H9 (cell line): ENCODE data around the gene CEBPE. TPM values are rescaled to one million over a fixed set of nuclear protein-coding genes. Genes with fewer than 3 reads are reported as not detected.

ENCODE experiments used
- DNase-seq: peaks from one replicate; pipeline ENCODE4 v3.0.0-alpha.2; 2017
- H2AFZ ChIP-seq: one replicate; pipeline ENCODE4 v1.6.1; 2013; ENCODE audit warnings: mild to moderate bottlenecking, low read length, control low read depth, moderate library complexity
- H2AK5ac ChIP-seq: 2 replicates; pipeline ENCODE4 v1.6.1; 2013; ENCODE audit warnings: low read length, control low read depth, mixed read lengths; ENCODE audit not compliant: insufficient read length
- H2BK120ac ChIP-seq: one replicate; pipeline ENCODE4 v1.6.1; 2013; ENCODE audit warnings: low read depth, mild to moderate bottlenecking, low read length, control low read depth, inconsistent platforms; ENCODE audit not compliant: poor library complexity, severe bottlenecking
- H2BK12ac ChIP-seq: 2 replicates; pipeline ENCODE4 v1.6.1; 2013; ENCODE audit warnings: low read length, control low read depth, mixed read lengths, low read depth; ENCODE audit not compliant: insufficient read length
- H2BK15ac ChIP-seq: 2 replicates; pipeline ENCODE4 v1.6.1; 2013; ENCODE audit warnings: low read depth, low read length, control low read depth
- H2BK20ac ChIP-seq: one replicate; pipeline ENCODE4 v1.6.1; 2013; ENCODE audit warnings: low read depth, mild to moderate bottlenecking, low read length, control low read depth, inconsistent platforms; ENCODE audit not compliant: poor library complexity, severe bottlenecking
- H2BK5ac ChIP-seq: 2 replicates; pipeline ENCODE4 v1.6.1; 2013; ENCODE audit warnings: low read length, control low read depth, mixed read lengths; ENCODE audit not compliant: insufficient read length
- H3K14ac ChIP-seq: 2 replicates; pipeline ENCODE4 v1.6.1; 2013; ENCODE audit warnings: low read length, control low read depth; ENCODE audit not compliant: insufficient read depth
- H3K18ac ChIP-seq: 2 replicates; pipeline ENCODE4 v1.6.1; 2013; ENCODE audit warnings: low read depth, mild to moderate bottlenecking, mixed read lengths, low read length, control low read depth; ENCODE audit not compliant: insufficient read length
- H3K23ac ChIP-seq: 2 replicates; pipeline ENCODE4 v1.6.1; 2013; ENCODE audit warnings: low read length, control low read depth, mixed read lengths, low read depth; ENCODE audit not compliant: insufficient read length
- H3K23me2 ChIP-seq: 2 replicates; pipeline ENCODE4 v1.6.1; 2013; ENCODE audit warnings: low read depth, mild to moderate bottlenecking, mixed read lengths, low read length, control low read depth; ENCODE audit not compliant: insufficient read length, poor library complexity, severe bottlenecking
- H3K27ac ChIP-seq: 2 replicates; pipeline ENCODE4 v1.5.1; 2013; ENCODE audit warnings: low read length, control low read depth, mixed read lengths, low read depth; ENCODE audit not compliant: insufficient read length
- H3K27me3 ChIP-seq: 2 replicates; pipeline ENCODE4 v1.6.1; 2013; ENCODE audit warnings: low read length, control low read depth, inconsistent platforms; ENCODE audit not compliant: insufficient read depth
- H3K4ac ChIP-seq: 2 replicates; pipeline ENCODE4 v1.6.1; 2013; ENCODE audit warnings: low read depth, mild to moderate bottlenecking, control low read depth, inconsistent platforms, low read length, moderate library complexity
- H3K4me1 ChIP-seq: 2 replicates; pipeline ENCODE4 v1.6.1; 2013; ENCODE audit warnings: low read length, control low read depth, inconsistent platforms; ENCODE audit not compliant: insufficient read depth
- H3K4me2 ChIP-seq: 2 replicates; pipeline ENCODE4 v1.6.1; 2013; ENCODE audit warnings: low read length, control low read depth, mixed read lengths; ENCODE audit not compliant: insufficient read length, insufficient read depth
- H3K56ac ChIP-seq: 2 replicates; pipeline ENCODE4 v1.6.1; 2013; ENCODE audit warnings: low read depth, mild to moderate bottlenecking, mixed read lengths, low read length, control low read depth; ENCODE audit not compliant: insufficient read length
- H3K79me1 ChIP-seq: 2 replicates; pipeline ENCODE4 v1.6.1; 2013; ENCODE audit warnings: low read depth, mild to moderate bottlenecking, moderate library complexity, low read length, control low read depth, inconsistent platforms; ENCODE audit not compliant: insufficient read depth, poor library complexity, severe bottlenecking
- H3K79me2 ChIP-seq: 2 replicates; pipeline ENCODE4 v1.6.1; 2013; ENCODE audit warnings: low read length, control low read depth, inconsistent platforms; ENCODE audit not compliant: insufficient read depth
- H3K9ac ChIP-seq: 2 replicates; pipeline ENCODE4 v1.6.1; 2013; ENCODE audit warnings: low read length, control low read depth, mixed read lengths; ENCODE audit not compliant: insufficient read length; ENCODE audit errors: extremely low read depth
- H3K9me3 ChIP-seq: one replicate; pipeline ENCODE4 v1.6.1; 2013; ENCODE audit warnings: low read depth, low read length, inconsistent platforms; ENCODE audit not compliant: control insufficient read depth
- H3T11ph ChIP-seq: one replicate; pipeline ENCODE4 v1.6.1; 2013; ENCODE audit warnings: mild to moderate bottlenecking, low read length, control low read depth, inconsistent platforms
- H4K20me1 ChIP-seq: one replicate; pipeline ENCODE4 v1.6.1; 2013; ENCODE audit not compliant: control insufficient read depth, insufficient read length, insufficient read depth
- H4K5ac ChIP-seq: 2 replicates; pipeline ENCODE4 v1.6.1; 2013; ENCODE audit warnings: low read depth, mild to moderate bottlenecking, mixed read lengths, low read length, control low read depth; ENCODE audit not compliant: insufficient read length
- H4K8ac ChIP-seq: replicated peaks from 2 replicates; pipeline ENCODE4 v1.6.1; 2013; ENCODE audit warnings: low read length, control low read depth, mixed read lengths, low read depth; ENCODE audit not compliant: insufficient read length
- H4K91ac ChIP-seq: 2 replicates; pipeline ENCODE4 v1.6.1; 2013; ENCODE audit warnings: low read depth, mild to moderate bottlenecking, moderate library complexity, mixed read lengths, low read length, control low read depth; ENCODE audit not compliant: insufficient read length
- H3K27ac Mint-ChIP-seq, 3 experiments: 2 replicates in 2 of 3; 3 replicates in 1 of 3; pipeline ENCODE4 v1.8.0; 2020 to 2021; ENCODE audit warnings: mixed read lengths in 3 of 3, mild to moderate bottlenecking in 1 of 3, moderate library complexity in 1 of 3
- H3K27me3 Mint-ChIP-seq: 2 replicates; pipeline ENCODE4 v1.8.0; 2021; ENCODE audit warnings: low read depth, mild to moderate bottlenecking, moderate library complexity, mixed read lengths
- H3K36me3 Mint-ChIP-seq, 3 experiments: 2 replicates in 2 of 3; 3 replicates in 1 of 3; pipeline ENCODE4 v1.8.0; 2020 to 2021; ENCODE audit warnings: low read depth in 3 of 3, mixed read lengths in 3 of 3; ENCODE audit not compliant: insufficient read depth in 1 of 3
- H3K4me1 Mint-ChIP-seq, 2 experiments: 2 replicates each; pipeline ENCODE4 v1.8.0; 2020; ENCODE audit warnings: mixed read lengths in 2 of 2
- H3K4me3 Mint-ChIP-seq, 2 experiments: 2 replicates in 1 of 2; 3 replicates in 1 of 2; pipeline ENCODE4 v1.8.0; 2020 to 2021; ENCODE audit warnings: mild to moderate bottlenecking in 2 of 2, mixed read lengths in 2 of 2, moderate library complexity in 1 of 2
- H3K9me3 Mint-ChIP-seq, 2 experiments: 2 replicates in 1 of 2; 3 replicates in 1 of 2; pipeline ENCODE4 v1.8.0; 2020; ENCODE audit warnings: mild to moderate bottlenecking in 2 of 2, mixed read lengths in 2 of 2, moderate library complexity in 1 of 2
- CTCF ChIP-seq: fragments of 200-600 bp; sonication (generic); conservative IDR thresholded peaks from 3 replicates; pipeline ENCODE4 v1.8.0; 2021; ENCODE audit warnings: antibody characterized with exemption, mild to moderate bottlenecking
- WGBS: extraction: QIAGEN DNeasy Blood & Tissue Kit; methylation state at CpG from one replicate; pipeline ENCODE4 v1.1.7; 2013; ENCODE audit warnings: missing lambda C conversion rate, low lambda C conversion rate, mixed read lengths; ENCODE audit not compliant: insufficient read length; ENCODE audit errors: extremely low coverage; 5-methylcytosine and 5-hydroxymethylcytosine counted together
- total RNA-seq: library from RNA; stranded (reverse); gene quantifications from 2 replicates; pipeline ENCODE4 v1.2.1, GENCODE V29; 2021

Gene CEBPE
- total RNA-seq, 1 experiment from 2014 or later, result not detected

- H3K18ac ChIP-seq, result no peak overlapping the region
- no peak overlapping the region for H3K14ac ChIP-seq
- Mint-ChIP-seq H3K36me3 (peaks cover 36 to 55% (median 50%) of the 10 kb centered on the region in 3 experiments; a peak in 6 of 7 replicates), H3K4me3 (no peak overlapping the region), H3K27me3 (no peaks in the 10 kb centered on the region), H3K4me1 (no peaks in the 10 kb centered on the region), H3K9me3 (no peaks in the 10 kb centered on the region), H3K27ac (peak overlapping the region in 1 of 3 experiments; percentile 57; a peak in 2 of 7 replicates)
- H3K23ac ChIP-seq, result no peak overlapping the region
- no peak overlapping the region for H4K8ac ChIP-seq
- H3K27ac ChIP-seq, result no peak overlapping the region
- H3K27me3 ChIP-seq, result no peaks in the 10 kb centered on the region
- no peak overlapping the region for H3K56ac ChIP-seq
- no peaks in the 10 kb centered on the region for H3K23me2 ChIP-seq
- no peak overlapping the region for H2BK15ac ChIP-seq
- no peaks in the 10 kb centered on the region for H3K79me1 ChIP-seq
- no peak overlapping the region for H3K4ac ChIP-seq
- H3K4me2 ChIP-seq, result no peak overlapping the region
- H2BK5ac ChIP-seq, result no peak overlapping the region
- H2BK20ac ChIP-seq, result no peak overlapping the region
- no peaks in the 10 kb centered on the region for H4K20me1 ChIP-seq
- no peak overlapping the region for H2AK5ac ChIP-seq
- H3K79me2 ChIP-seq, result no peaks in the 10 kb centered on the region
- no peaks in the 10 kb centered on the region for H3K9me3 ChIP-seq
- H2AFZ ChIP-seq, result no peak overlapping the region
- no peak overlapping the region for H3K9ac ChIP-seq
- no peak overlapping the region for H2BK12ac ChIP-seq
- no peak overlapping the region for H3T11ph ChIP-seq
- no peak overlapping the region for H4K91ac ChIP-seq
- DNase-seq, result no peak
- WGBS, result no CpG with 5 or more reads among the region's 6 CpGs
- no peak overlapping the region for H4K5ac ChIP-seq
- no peaks in the 10 kb centered on the region for H3K4me1 ChIP-seq
- no peak overlapping the region for H2BK120ac ChIP-seq
- no peak for TF ChIP-seq CTCF
These were observed 18.9 kb upstream of the CEBPE start for GRCh38 chr14:23137813-23138535.
